ENCODE measurements around the gene OR11H7.
"Not testable (repeated sequence)": the region's sequence is repeated elsewhere in the genome, so short reads cannot be mapped to it uniquely, and the experiment has no call there.

GRCh38 chr14:20280265-20280664 lies 51.5 kb downstream of the OR11H7 start:
- TF ChIP-seq, protein P1, sequence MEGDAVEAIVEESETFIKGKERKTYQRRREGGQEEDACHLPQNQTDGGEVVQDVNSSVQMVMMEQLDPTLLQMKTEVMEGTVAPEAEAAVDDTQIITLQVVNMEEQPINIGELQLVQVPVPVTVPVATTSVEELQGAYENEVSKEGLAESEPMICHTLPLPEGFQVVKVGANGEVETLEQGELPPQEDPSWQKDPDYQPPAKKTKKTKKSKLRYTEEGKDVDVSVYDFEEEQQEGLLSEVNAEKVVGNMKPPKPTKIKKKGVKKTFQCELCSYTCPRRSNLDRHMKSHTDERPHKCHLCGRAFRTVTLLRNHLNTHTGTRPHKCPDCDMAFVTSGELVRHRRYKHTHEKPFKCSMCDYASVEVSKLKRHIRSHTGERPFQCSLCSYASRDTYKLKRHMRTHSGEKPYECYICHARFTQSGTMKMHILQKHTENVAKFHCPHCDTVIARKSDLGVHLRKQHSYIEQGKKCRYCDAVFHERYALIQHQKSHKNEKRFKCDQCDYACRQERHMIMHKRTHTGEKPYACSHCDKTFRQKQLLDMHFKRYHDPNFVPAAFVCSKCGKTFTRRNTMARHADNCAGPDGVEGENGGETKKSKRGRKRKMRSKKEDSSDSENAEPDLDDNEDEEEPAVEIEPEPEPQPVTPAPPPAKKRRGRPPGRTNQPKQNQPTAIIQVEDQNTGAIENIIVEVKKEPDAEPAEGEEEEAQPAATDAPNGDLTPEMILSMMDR (conservative IDR thresholded peaks at IDR 0.05; ENCODE audit: low read length): not testable (repeated sequence)
- TF ChIP-seq EZH2phosphoT487 (IDR thresholded peaks at IDR 0.05; ENCODE audit: borderline replicate concordance): not testable (repeated sequence)

All from Loucy (cell line).